Transverse colon (tissue), 4 donors: ENCODE measurements around the gene TTC16. TPM values are rescaled to one million over a fixed set of nuclear protein-coding genes. Genes with fewer than 3 reads are reported as not detected.

Experiments used
- DNase-seq: peaks from one replicate; pipeline ENCODE4 v3.0.0-alpha.2; 2019
- H3K27ac ChIP-seq, 4 donors: fragments of 200-600 bp; sonication (generic); 2 replicates each; pipeline ENCODE4 v1.5.1; 2016 to 2018; ENCODE audit warnings: inconsistent platforms in 4 of 4
- H3K27me3 ChIP-seq: fragments of 200-600 bp; sonication (generic); 2 replicates; pipeline ENCODE4 v1.5.1; 2017; ENCODE audit warnings: inconsistent platforms
- H3K36me3 ChIP-seq, 4 donors: fragments of 200-600 bp; sonication (generic); 2 replicates each; pipeline ENCODE4 v1.5.1; 2017 to 2019; ENCODE audit warnings: inconsistent platforms in 4 of 4
- H3K4me1 ChIP-seq, 4 donors: fragments of 200-600 bp; sonication (generic); 2 replicates each; pipeline ENCODE4 v1.5.1; 2017 to 2020; ENCODE audit warnings: inconsistent platforms in 4 of 4
- H3K4me3 ChIP-seq, 4 donors: fragments of 200-600 bp; sonication (generic); 1 replicate in 1 of 4; 2 replicates in 3 of 4; pipeline versions ENCODE4 v1.5.1 to v1.6.1; 2017 to 2019; ENCODE audit warnings: inconsistent platforms in 4 of 4
- H3K9me3 ChIP-seq, 2 donors: fragments of 200-600 bp; sonication (generic); 2 replicates each; pipeline ENCODE4 v1.5.1; 2017 to 2019; ENCODE audit warnings: inconsistent platforms in 2 of 2
- EP300 ChIP-seq: sonication (generic); formaldehyde crosslinking; IDR thresholded peaks from one replicate; pipeline ENCODE4 v1.6.1; 2017; ENCODE audit warnings: antibody characterized with exemption, low read depth
- POLR2A ChIP-seq: fragments of 450-650 bp; IDR thresholded peaks from one replicate; pipeline ENCODE4 v1.6.1; 2016; ENCODE audit warnings: antibody characterized with exemption, mild to moderate bottlenecking, moderate library complexity
- POLR2AphosphoS5 ChIP-seq, 3 donors: sonication (generic); formaldehyde crosslinking; IDR thresholded peaks; one replicate each; pipeline ENCODE4 v1.6.1; 2016; ENCODE audit warnings: antibody characterized with exemption in 3 of 3
- WGBS, 2 donors: methylation state at CpG; one replicate each; pipeline ENCODE4 v1.1.5; 2018; ENCODE audit warnings: low coverage in 1 of 2; 5-methylcytosine and 5-hydroxymethylcytosine counted together
- in situ Hi-C, 4 donors: fragments of 200-750 bp; cut with MboI; loops; one replicate each; pipeline versions ENCODE4 v1.15.0 to v1.15.1; 2017; ENCODE audit warnings: low sequenced_read_pairs in 3 of 4, low pct_ligation_motif_present in 1 of 4, low pct_unique_long_range_greater_than_20kb in 1 of 4
- intact Hi-C: fragments of 100-400 bp; cut with DNase I; formaldehyde crosslinking; loops from one replicate; pipeline ENCODE4 v1.15.1; 2023; ENCODE audit warnings: low total_unique reads
- total RNA-seq, 4 donors: library from RNA; depleted of rRNA; stranded (reverse); fragments of >200 nt; gene quantifications; one replicate each; pipeline ENCODE4 v1.1.0, GENCODE V29; 2016
- TF ChIP-seq, protein P1 (sequence below), 5 experiments: fragments of 200-600 bp in 3 of 5; fragments of 450-650 bp in 2 of 5; sonication (generic) in 3 of 5; IDR thresholded peaks; 1 replicate in 2 of 5; 2 replicates in 3 of 5; pipeline ENCODE4 v1.5.1; 2016 to 2017; ENCODE audit warnings: antibody characterized with exemption in 5 of 5, inconsistent platforms in 3 of 5, mild to moderate bottlenecking in 2 of 5, moderate library complexity in 1 of 5

Gene TTC16
- total RNA-seq, 4 donors from 2014 or later = not detected

DNA sequence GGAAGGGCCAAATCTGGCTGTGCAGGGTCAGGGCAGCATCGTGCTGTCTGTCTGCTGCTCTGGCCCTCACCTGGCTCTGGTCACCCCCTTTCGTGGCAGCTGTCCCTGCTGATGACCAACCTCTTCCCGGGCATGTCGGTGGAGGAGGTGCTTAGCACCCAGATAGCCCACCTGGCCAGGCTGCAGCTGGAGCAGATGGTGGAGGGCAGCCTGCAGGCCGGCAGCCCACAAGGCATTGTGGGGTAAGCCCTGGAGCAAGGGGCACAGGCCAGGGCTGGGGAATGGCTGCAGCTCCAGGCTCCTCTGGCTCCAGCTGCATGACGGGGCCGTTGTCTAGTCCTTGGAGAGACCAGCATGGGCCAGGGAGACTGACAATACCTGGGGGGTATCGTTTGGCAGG is 11.0 kb downstream of the TTC16 start:
- 83% methylated on average over 8 of the region's 8 CpGs; no CpG with 5 or more reads in 1 of the 2 donors for whole genome bisulfite sequencing, 2 donors
- no peak overlapping the region for H3K4me3 ChIP-seq
- no peak overlapping the region for H3K27ac ChIP-seq
- no peak for DNase-seq
- no peaks in the 10 kb centered on the region for H3K36me3 ChIP-seq
- TF ChIP-seq, protein P1, sequence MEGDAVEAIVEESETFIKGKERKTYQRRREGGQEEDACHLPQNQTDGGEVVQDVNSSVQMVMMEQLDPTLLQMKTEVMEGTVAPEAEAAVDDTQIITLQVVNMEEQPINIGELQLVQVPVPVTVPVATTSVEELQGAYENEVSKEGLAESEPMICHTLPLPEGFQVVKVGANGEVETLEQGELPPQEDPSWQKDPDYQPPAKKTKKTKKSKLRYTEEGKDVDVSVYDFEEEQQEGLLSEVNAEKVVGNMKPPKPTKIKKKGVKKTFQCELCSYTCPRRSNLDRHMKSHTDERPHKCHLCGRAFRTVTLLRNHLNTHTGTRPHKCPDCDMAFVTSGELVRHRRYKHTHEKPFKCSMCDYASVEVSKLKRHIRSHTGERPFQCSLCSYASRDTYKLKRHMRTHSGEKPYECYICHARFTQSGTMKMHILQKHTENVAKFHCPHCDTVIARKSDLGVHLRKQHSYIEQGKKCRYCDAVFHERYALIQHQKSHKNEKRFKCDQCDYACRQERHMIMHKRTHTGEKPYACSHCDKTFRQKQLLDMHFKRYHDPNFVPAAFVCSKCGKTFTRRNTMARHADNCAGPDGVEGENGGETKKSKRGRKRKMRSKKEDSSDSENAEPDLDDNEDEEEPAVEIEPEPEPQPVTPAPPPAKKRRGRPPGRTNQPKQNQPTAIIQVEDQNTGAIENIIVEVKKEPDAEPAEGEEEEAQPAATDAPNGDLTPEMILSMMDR (IDR thresholded peaks at IDR 0.05) = no peak
- TF ChIP-seq EP300 (no peak), POLR2A (no peak), POLR2AphosphoS5 (IDR thresholded peaks at IDR 0.05) (no peak)
- no peaks in the 10 kb centered on the region for H3K9me3 ChIP-seq
- H3K4me1 ChIP-seq = peaks cover 0 to 23% (median 12%) of the 10 kb centered on the region in 4 donors
- no peaks in the 10 kb centered on the region for H3K27me3 ChIP-seq
- in situ Hi-C loops = loop anchor here in 2 of 4 donors (25.0 kb wide), 2 partner anchors 140 to 215 kb away; no protein-coding TSS in a partner anchor
- intact Hi-C loops = no loop called here

DNA sequence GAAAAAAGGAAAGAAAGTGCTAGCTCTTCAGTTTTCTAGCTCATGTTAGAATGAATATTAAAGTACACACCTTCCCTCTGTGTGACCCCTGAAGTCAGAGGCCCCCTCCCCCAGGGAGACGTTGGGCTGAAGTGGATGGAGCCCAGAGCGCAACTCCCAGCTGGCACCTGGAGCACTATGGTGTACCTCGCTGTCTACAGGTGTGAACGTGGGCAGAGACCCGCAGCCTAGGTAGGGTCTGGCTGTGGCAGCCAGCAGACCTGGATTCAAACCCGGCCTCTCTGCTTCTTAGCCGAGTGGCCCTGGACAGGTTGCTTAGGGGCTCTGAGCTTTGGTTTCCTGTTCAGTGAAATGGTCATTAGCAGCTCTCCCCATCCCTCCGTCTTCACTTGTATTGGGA is 12.9 kb downstream of the TTC16 start:
- H3K27me3 ChIP-seq = no peaks in the 10 kb centered on the region

DNA sequence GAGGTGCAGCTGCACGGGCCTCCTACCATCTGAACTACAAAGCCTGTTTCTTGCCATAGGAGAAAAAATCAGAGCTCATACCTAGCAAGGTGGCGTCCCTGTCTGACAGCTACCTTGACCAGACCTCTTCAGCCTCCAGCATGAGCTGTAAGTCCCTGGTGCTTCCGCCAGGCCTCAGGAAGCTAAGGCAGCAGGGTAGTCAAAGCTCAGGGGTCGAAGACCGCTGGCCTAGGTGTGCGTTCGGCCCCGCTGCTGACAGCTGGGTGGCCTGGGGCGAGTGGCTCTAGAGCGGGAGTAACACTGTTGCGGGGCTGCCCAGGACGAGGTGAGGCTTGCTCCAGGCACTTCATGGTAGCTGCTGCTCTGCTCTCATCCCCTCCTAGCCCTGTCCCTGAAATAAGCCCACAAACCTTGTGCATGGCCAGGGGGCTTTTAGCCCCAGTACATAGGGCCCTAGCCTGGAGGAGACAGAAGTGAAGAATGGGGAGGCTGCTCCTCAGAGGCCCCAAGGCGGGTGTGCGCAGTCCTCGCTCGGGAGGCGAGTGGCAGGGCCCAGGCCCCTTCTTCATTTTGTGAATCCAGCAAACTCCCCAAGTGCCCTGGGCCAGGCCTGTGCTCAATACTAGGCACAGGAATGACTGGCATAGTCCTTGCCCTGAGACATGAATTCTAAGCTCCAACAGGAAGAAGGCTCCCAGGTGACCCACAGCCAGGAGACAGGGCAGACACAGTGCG is 13.8 kb downstream of the TTC16 start:
- peaks cover 0 to 4% (median 0%) of the 10 kb centered on the region in 4 donors for H3K36me3 ChIP-seq
- 83% methylated on average over 17 of the region's 18 CpGs; no CpG with 5 or more reads in 1 of the 2 donors for WGBS, 2 donors
- intact Hi-C loops = loop anchor here (5.0 to 10.0 kb wide), 2 partner anchors 137 to 225 kb away; no protein-coding TSS in a partner anchor

More for the DNA sequence above, 12.9 kb downstream of the TTC16 start:
- H3K36me3 ChIP-seq = peaks cover 0 to 4% (median 0%) of the 10 kb centered on the region in 4 donors
- H3K9me3 ChIP-seq = no peaks in the 10 kb centered on the region
- H3K27ac ChIP-seq = no peak overlapping the region
- TF ChIP-seq, protein P1 (IDR thresholded peaks at IDR 0.05) = no peak
- TF ChIP-seq POLR2A (no peak), POLR2AphosphoS5 (IDR thresholded peaks at IDR 0.05) (no peak), EP300 (no peak)
- H3K4me1 ChIP-seq = peaks cover 0 to 15% (median 10%) of the 10 kb centered on the region in 4 donors
- intact Hi-C loops = no loop called here
- no peak overlapping the region for H3K4me3 ChIP-seq
- no peak for DNase-seq
- in situ Hi-C loops = loop anchor here in 2 of 4 donors (25.0 kb wide), 2 partner anchors 142 to 217 kb away; no protein-coding TSS in a partner anchor
- WGBS, 2 donors = 60 to 85% methylated on average over 1 to 8 of the region's 8 CpGs

DNA sequence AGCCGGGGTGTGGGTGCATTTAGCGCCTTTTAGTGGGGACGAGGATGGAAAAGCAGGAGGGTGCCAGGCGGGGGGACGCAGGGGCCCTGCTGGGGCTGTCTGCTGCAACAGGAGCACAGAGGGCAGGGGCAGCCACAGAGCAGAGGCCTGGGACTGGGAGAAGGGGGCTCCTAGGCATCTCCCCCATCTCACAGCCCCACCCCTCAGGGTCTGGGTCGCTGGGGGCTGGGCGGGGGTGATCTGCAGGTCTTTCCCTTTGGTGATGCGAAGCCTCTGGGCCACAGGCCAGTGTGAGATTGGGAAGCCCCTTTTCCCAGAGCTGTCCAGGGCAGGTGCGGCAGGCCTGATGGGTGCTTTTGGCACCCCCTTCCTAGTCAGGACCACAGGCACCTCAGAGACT is 14.4 kb downstream of the TTC16 start:
- peaks cover 0 to 4% (median 0%) of the 10 kb centered on the region in 4 donors for H3K36me3 ChIP-seq
- no peaks in the 10 kb centered on the region for H3K9me3 ChIP-seq
- H3K27ac ChIP-seq = no peak overlapping the region
- WGBS, 2 donors = 87% methylated on average over 8 of the region's 9 CpGs; no CpG with 5 or more reads in 1 of the 2 donors
- H3K4me1 ChIP-seq = peaks cover 6 to 10% (median 9%) of the 10 kb centered on the region in 4 donors
- no peaks in the 10 kb centered on the region for H3K27me3 ChIP-seq
- no peak overlapping the region for H3K4me3 ChIP-seq
- intact Hi-C loops (loop anchor here (5.0 to 10.0 kb wide), 2 partner anchors 138 to 225 kb away; no protein-coding TSS in a partner anchor), in situ Hi-C loops (loop anchor here (10.0 to 25.0 kb wide), 5 partner anchors 135 to 218 kb away; no protein-coding TSS in a partner anchor)
- no peak for DNase-seq
- TF ChIP-seq POLR2A (no peak), POLR2AphosphoS5 (IDR thresholded peaks at IDR 0.05) (no peak), EP300 (no peak)
- TF ChIP-seq, protein P1 (IDR thresholded peaks at IDR 0.05) = no peak

More for the DNA sequence above, 13.8 kb downstream of the TTC16 start:
- Histone ChIP-seq H3K4me3 (no peak overlapping the region), H3K4me1 (peaks cover 6 to 14% (median 11%) of the 10 kb centered on the region in 4 donors), H3K27ac (no peak overlapping the region), H3K9me3 (no peaks in the 10 kb centered on the region), H3K27me3 (no peaks in the 10 kb centered on the region)
- in situ Hi-C loops = loop anchor here (10.0 to 25.0 kb wide), 5 partner anchors 135 to 217 kb away; no protein-coding TSS in a partner anchor
- TF ChIP-seq EP300 (no peak), POLR2A (no peak), POLR2AphosphoS5 (IDR thresholded peaks at IDR 0.05) (no peak)
- TF ChIP-seq, protein P1 (IDR thresholded peaks at IDR 0.05) = no peak
- DNase-seq = no peak
